GM23338 (cell line): Measurements from ENCODE around the gene ITIH4. TPM values are rescaled to one million over a fixed set of nuclear protein-coding genes. Genes with fewer than 3 reads are reported as not detected.

Experiments used
- ATAC-seq: fragments of 200-7000 bp; cut with Tn5 transposase; 3 replicates; pipeline ENCODE4 v1.9.1; 2020
- DNase-seq: peaks from one replicate; pipeline ENCODE4 v3.0.0-alpha.2; 2015; ENCODE audit warnings: low spot score
- H2AFZ ChIP-seq: fragments of 200-600 bp; sonication (generic); 2 replicates; pipeline ENCODE4 v1.8.0; 2016; ENCODE audit warnings: antibody characterized with exemption, mild to moderate bottlenecking, moderate library complexity
- H3F3A ChIP-seq: fragments of 200-600 bp; sonication (generic); replicated peaks from 2 replicates; pipeline ENCODE4 v1.8.0; 2017; ENCODE audit warnings: antibody characterized with exemption, mixed run types, low read depth
- H3K27ac ChIP-seq: fragments of 200-600 bp; sonication (generic); 2 replicates; pipeline ENCODE4 v1.6.1; 2016; ENCODE audit warnings: low read depth
- H3K27me3 ChIP-seq: fragments of 200-600 bp; sonication (generic); 2 replicates; pipeline ENCODE4 v1.8.0; 2016; ENCODE audit warnings: mild to moderate bottlenecking, mixed run types, moderate library complexity; ENCODE audit not compliant: insufficient read depth
- H3K36me3 ChIP-seq: fragments of 200-600 bp; sonication (generic); 2 replicates; pipeline ENCODE4 v1.8.0; 2016; ENCODE audit warnings: mild to moderate bottlenecking; ENCODE audit not compliant: insufficient read depth
- H3K4me1 ChIP-seq: fragments of 200-600 bp; sonication (generic); 2 replicates; pipeline ENCODE4 v1.8.0; 2016; ENCODE audit warnings: mild to moderate bottlenecking, moderate library complexity; ENCODE audit not compliant: insufficient read depth
- H3K4me2 ChIP-seq: fragments of 200-600 bp; sonication (generic); 2 replicates; pipeline ENCODE4 v1.7.1; 2017; ENCODE audit warnings: mixed run types
- H3K4me3 ChIP-seq: fragments of 200-600 bp; sonication (generic); 2 replicates; pipeline ENCODE4 v1.6.1; 2016; ENCODE audit warnings: mixed run types
- H3K79me2 ChIP-seq: fragments of 200-600 bp; sonication (generic); replicated peaks from 2 replicates; pipeline ENCODE4 v1.8.0; 2017; ENCODE audit warnings: mild to moderate bottlenecking; ENCODE audit not compliant: insufficient read depth
- H3K9me2 ChIP-seq: fragments of 200-600 bp; sonication (generic); 2 replicates; pipeline ENCODE4 v1.8.0; 2017; ENCODE audit not compliant: insufficient read depth
- H4K20me1 ChIP-seq: fragments of 200-600 bp; sonication (generic); replicated peaks from 2 replicates; pipeline ENCODE4 v1.8.0; 2017; ENCODE audit warnings: mild to moderate bottlenecking; ENCODE audit not compliant: insufficient read depth
- H3K27ac Mint-ChIP-seq: 2 replicates; pipeline ENCODE4 v1.8.0; 2020; ENCODE audit warnings: inconsistent platforms, mild to moderate bottlenecking, moderate library complexity, mixed read lengths
- H3K27me3 Mint-ChIP-seq: 3 replicates; pipeline ENCODE4 v1.8.0; 2022; ENCODE audit warnings: low read depth, mild to moderate bottlenecking, moderate library complexity, mixed read lengths, inconsistent platforms; ENCODE audit not compliant: insufficient read depth, poor library complexity
- H3K36me3 Mint-ChIP-seq: 3 replicates; pipeline ENCODE4 v1.8.0; 2021; ENCODE audit warnings: low read depth, mild to moderate bottlenecking, inconsistent platforms, moderate library complexity, mixed read lengths
- H3K4me1 Mint-ChIP-seq: 3 replicates; pipeline ENCODE4 v1.8.0; 2020; ENCODE audit warnings: mild to moderate bottlenecking, inconsistent platforms, mixed read lengths
- H3K4me3 Mint-ChIP-seq: 3 replicates; pipeline ENCODE4 v1.8.0; 2021; ENCODE audit warnings: moderate library complexity, mild to moderate bottlenecking, inconsistent platforms, mixed read lengths
- H3K9me3 Mint-ChIP-seq: 3 replicates; pipeline ENCODE4 v1.8.0; 2020; ENCODE audit warnings: moderate library complexity, mild to moderate bottlenecking, inconsistent platforms, mixed read lengths
- EZH2 ChIP-seq: fragments of 200-600 bp; sonication (generic); IDR thresholded peaks from one replicate; pipeline ENCODE4 v1.8.0; 2017; ENCODE audit warnings: antibody characterized with exemption, mild to moderate bottlenecking, low read depth; ENCODE audit not compliant: unreplicated experiment
- EZH2phosphoT487 ChIP-seq: fragments of 200-600 bp; sonication (generic); IDR thresholded peaks from one replicate; pipeline ENCODE4 v1.8.1; 2018; ENCODE audit warnings: antibody characterized with exemption; ENCODE audit not compliant: unreplicated experiment
- JUNB ChIP-seq: IDR thresholded peaks from one replicate; pipeline ENCODE4 v1.6.1; 2016; ENCODE audit warnings: antibody characterized with exemption; ENCODE audit not compliant: unreplicated experiment
- NANOG ChIP-seq: IDR thresholded peaks from 2 replicates; pipeline ENCODE4 v1.6.1; 2016; ENCODE audit warnings: antibody characterized with exemption, borderline replicate concordance
- POLR2AphosphoS5 ChIP-seq: IDR thresholded peaks from 2 replicates; pipeline ENCODE4 v1.6.1; 2016; ENCODE audit warnings: antibody characterized with exemption, low read depth
- STAT1 ChIP-seq: IDR thresholded peaks from one replicate; pipeline ENCODE4 v1.6.1; 2016; ENCODE audit warnings: antibody characterized with exemption; ENCODE audit not compliant: unreplicated experiment
- ZNF114 ChIP-seq: fragments of 250-450 bp; sonication (Bioruptor Pico); IDR thresholded peaks from 2 replicates; pipeline ENCODE4 v1.5.0; 2020; ENCODE audit warnings: mild to moderate bottlenecking, moderate library complexity
- ZNF331 ChIP-seq: fragments of 250-450 bp; sonication (Bioruptor Pico); IDR thresholded peaks from 2 replicates; pipeline ENCODE4 v1.5.0; 2020; ENCODE audit warnings: low read depth, mild to moderate bottlenecking, moderate library complexity
- polyA plus RNA-seq: library from polyadenylated mRNA; unstranded; fragments of >200 nt; fragmentation: Nextera tagmentation; extraction: Ambion mirVana; gene quantifications from 2 replicates; pipeline ENCODE4 v1.2.1, GENCODE V29; 2016
- total RNA-seq: library from RNA; depleted of rRNA; stranded (reverse); fragments of >200 nt; shearing (Covaris generic); gene quantifications from 2 replicates; pipeline ENCODE4 v1.2.3, GENCODE V29; 2014
- TF ChIP-seq, protein P1 (sequence below), 2 experiments: fragments of 200-600 bp in 1 of 2; sonication (generic) in 1 of 2; conservative IDR thresholded peaks; 2 replicates each; pipeline versions ENCODE4 v1.5.1 to v1.6.1; 2016 to 2017; ENCODE audit warnings: antibody characterized with exemption in 2 of 2, low read depth in 2 of 2, mild to moderate bottlenecking in 2 of 2, moderate library complexity in 1 of 2
- TF ChIP-seq, protein P2 (sequence below): IDR thresholded peaks from 2 replicates; pipeline ENCODE4 v1.6.1; 2016; ENCODE audit warnings: antibody characterized with exemption

The ITIH4 gene
- total and polyA plus RNA-seq, 2 experiments from 2014 or later: 0.82 to 1.4 TPM

DNA sequence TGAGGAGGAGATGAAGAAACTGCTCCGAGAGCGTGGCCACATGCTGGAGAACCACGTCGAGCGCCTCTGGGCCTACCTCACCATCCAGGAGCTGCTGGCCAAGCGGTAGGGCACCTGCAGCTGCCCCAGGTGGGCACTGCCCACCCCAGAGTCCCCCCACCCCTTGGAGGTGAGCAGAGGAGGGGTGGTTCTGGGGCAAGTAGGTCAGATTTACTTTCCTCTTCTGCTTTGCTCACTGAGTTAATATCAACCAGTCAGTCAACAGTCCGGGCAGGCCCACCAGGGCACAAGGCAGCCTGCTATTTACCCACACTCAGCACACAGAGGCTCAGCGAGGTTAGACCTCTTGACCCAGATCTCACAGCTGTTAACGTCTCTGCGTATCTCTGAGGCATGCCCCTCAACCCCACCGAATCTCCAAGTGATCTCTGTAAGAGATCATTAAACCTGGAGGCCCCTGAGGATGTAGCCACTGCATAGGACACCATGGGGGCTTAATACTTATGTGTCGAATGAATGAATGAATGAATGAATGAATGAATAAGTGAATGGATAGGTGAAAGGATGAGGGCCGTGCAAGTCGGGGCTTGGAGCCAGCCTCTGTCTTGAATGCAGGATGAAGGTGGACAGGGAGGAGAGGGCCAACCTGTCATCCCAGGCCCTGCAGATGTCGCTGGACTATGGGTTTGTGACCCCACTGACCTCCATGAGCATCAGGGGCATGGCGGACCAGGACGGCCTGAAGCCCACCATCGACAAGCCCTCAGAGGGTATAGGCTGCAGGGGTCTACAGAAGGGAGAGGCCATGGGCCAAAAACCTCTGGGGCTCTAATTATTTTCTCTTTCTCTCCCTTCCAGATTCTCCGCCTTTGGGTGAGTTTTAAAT lies 43.9 kb downstream of the ITIH4 start:
- no peaks in the 10 kb centered on the region for H3F3A ChIP-seq
- Mint-ChIP-seq H3K36me3 (no peaks in the 10 kb centered on the region; the same call in 2 of the 3 replicates), H3K27me3 (peaks cover 26% of the 10 kb centered on the region), H3K27ac (no peak overlapping the region), H3K4me3 (no peak overlapping the region), H3K9me3 (no peaks in the 10 kb centered on the region), H3K4me1 (peaks cover 12% of the 10 kb centered on the region)
- no peaks in the 10 kb centered on the region for H3K4me1 ChIP-seq
- DNase-seq (no peak), ATAC-seq (no peak)
- no peaks in the 10 kb centered on the region for H4K20me1 ChIP-seq
- no peaks in the 10 kb centered on the region for H3K36me3 ChIP-seq
- H2AFZ ChIP-seq: no peak overlapping the region
- no peak overlapping the region for H3K27ac ChIP-seq
- H3K4me2 ChIP-seq: no peak overlapping the region
- H3K27me3 ChIP-seq: no peaks in the 10 kb centered on the region
- H3K9me2 ChIP-seq: peaks cover 6% of the 10 kb centered on the region; the same call in 1 of the 2 replicates
- no peaks in the 10 kb centered on the region for H3K79me2 ChIP-seq
- no peak overlapping the region for H3K4me3 ChIP-seq
- TF ChIP-seq STAT1: no peak
- no peak for TF ChIP-seq NANOG
- no peak for TF ChIP-seq EZH2
- no peak for TF ChIP-seq JUNB
- TF ChIP-seq ZNF114 (CRISPR knock-in tag): no peak

DNA sequence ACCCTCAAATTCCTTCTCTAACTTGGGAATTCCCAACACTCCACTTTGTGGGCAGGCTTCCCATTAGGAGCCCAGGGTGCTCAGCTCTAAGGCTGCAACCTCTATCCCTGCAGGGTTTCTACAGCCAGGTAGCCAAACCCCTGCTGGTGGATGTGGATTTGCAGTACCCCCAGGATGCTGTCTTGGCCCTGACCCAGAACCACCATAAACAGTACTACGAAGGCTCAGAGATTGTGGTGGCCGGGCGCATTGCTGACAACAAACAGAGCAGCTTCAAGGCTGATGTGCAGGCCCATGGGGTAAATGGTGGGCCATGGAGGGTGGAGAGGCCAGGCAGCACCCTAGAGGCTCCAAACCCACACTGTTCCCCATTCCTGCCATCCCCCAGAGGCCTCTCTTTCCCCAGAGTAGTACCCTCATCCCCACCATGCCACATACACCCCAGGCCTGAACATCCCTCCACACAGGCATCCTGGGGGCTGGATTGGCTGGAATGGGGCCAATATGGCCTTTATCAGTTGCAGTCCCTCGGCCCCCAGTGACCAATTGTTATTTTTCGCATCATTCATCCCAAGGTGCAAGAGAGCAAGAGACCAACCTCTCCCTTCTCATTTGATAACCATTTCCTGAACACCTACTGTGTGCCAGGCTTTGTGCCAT lies 45.4 kb downstream of the ITIH4 start:
- peaks cover 6% of the 10 kb centered on the region; the same call in 1 of the 2 replicates for H3K9me2 ChIP-seq
- peaks cover 12% of the 10 kb centered on the region for H3K4me1 Mint-ChIP-seq
- no peak overlapping the region for H3K27ac ChIP-seq
- no peak overlapping the region for H3K4me3 ChIP-seq
- H3K9me3 Mint-ChIP-seq: peaks cover 2% of the 10 kb centered on the region; the same call in 1 of the 3 replicates
- DNase-seq (no peak), ATAC-seq (no peak)
- H3K27ac Mint-ChIP-seq: no peak overlapping the region
- H3K4me3 Mint-ChIP-seq: no peak overlapping the region
- H3K4me2 ChIP-seq: no peak overlapping the region
- H3K79me2 ChIP-seq: no peaks in the 10 kb centered on the region
- no peak overlapping the region for H2AFZ ChIP-seq
- TF ChIP-seq, protein P1, sequence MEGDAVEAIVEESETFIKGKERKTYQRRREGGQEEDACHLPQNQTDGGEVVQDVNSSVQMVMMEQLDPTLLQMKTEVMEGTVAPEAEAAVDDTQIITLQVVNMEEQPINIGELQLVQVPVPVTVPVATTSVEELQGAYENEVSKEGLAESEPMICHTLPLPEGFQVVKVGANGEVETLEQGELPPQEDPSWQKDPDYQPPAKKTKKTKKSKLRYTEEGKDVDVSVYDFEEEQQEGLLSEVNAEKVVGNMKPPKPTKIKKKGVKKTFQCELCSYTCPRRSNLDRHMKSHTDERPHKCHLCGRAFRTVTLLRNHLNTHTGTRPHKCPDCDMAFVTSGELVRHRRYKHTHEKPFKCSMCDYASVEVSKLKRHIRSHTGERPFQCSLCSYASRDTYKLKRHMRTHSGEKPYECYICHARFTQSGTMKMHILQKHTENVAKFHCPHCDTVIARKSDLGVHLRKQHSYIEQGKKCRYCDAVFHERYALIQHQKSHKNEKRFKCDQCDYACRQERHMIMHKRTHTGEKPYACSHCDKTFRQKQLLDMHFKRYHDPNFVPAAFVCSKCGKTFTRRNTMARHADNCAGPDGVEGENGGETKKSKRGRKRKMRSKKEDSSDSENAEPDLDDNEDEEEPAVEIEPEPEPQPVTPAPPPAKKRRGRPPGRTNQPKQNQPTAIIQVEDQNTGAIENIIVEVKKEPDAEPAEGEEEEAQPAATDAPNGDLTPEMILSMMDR (conservative IDR thresholded peaks at IDR 0.05; ENCODE audit: low read depth in 2 of 2): no peak
- TF ChIP-seq EZH2phosphoT487 (no peak), STAT1 (no peak), ZNF331 (CRISPR knock-in tag) (no peak), JUNB (no peak), ZNF114 (CRISPR knock-in tag) (no peak), POLR2AphosphoS5 (no peak)
- TF ChIP-seq, protein P2, sequence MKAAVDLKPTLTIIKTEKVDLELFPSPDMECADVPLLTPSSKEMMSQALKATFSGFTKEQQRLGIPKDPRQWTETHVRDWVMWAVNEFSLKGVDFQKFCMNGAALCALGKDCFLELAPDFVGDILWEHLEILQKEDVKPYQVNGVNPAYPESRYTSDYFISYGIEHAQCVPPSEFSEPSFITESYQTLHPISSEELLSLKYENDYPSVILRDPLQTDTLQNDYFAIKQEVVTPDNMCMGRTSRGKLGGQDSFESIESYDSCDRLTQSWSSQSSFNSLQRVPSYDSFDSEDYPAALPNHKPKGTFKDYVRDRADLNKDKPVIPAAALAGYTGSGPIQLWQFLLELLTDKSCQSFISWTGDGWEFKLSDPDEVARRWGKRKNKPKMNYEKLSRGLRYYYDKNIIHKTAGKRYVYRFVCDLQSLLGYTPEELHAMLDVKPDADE: no peak
- no peaks in the 10 kb centered on the region for H3F3A ChIP-seq
- H3K27me3 ChIP-seq: no peaks in the 10 kb centered on the region
- no peaks in the 10 kb centered on the region for H3K36me3 ChIP-seq
- H3K27me3 Mint-ChIP-seq: peaks cover 21% of the 10 kb centered on the region
- H3K36me3 Mint-ChIP-seq: no peaks in the 10 kb centered on the region; the same call in 2 of the 3 replicates
- H3K4me1 ChIP-seq: no peaks in the 10 kb centered on the region
- H4K20me1 ChIP-seq: no peaks in the 10 kb centered on the region
